H9 (cell line): ENCODE results near the gene SLC1A4. TPM values are rescaled to one million over a fixed set of nuclear protein-coding genes. Genes with fewer than 3 reads are reported as not detected.
A peak's percentile ranks its signal among the peaks of the same experiment; 100 is the strongest.

Experiments
- DNase-seq: peaks from one replicate; pipeline ENCODE4 v3.0.0-alpha.2; 2017
- H2AFZ ChIP-seq: one replicate; pipeline ENCODE4 v1.6.1; 2013; ENCODE audit warnings: mild to moderate bottlenecking, low read length, control low read depth, moderate library complexity
- H2AK5ac ChIP-seq: 2 replicates; pipeline ENCODE4 v1.6.1; 2013; ENCODE audit warnings: low read length, control low read depth, mixed read lengths; ENCODE audit not compliant: insufficient read length
- H2BK120ac ChIP-seq: one replicate; pipeline ENCODE4 v1.6.1; 2013; ENCODE audit warnings: low read depth, mild to moderate bottlenecking, low read length, control low read depth, inconsistent platforms; ENCODE audit not compliant: poor library complexity, severe bottlenecking
- H2BK12ac ChIP-seq: 2 replicates; pipeline ENCODE4 v1.6.1; 2013; ENCODE audit warnings: low read length, control low read depth, mixed read lengths, low read depth; ENCODE audit not compliant: insufficient read length
- H2BK15ac ChIP-seq: 2 replicates; pipeline ENCODE4 v1.6.1; 2013; ENCODE audit warnings: low read depth, low read length, control low read depth
- H2BK20ac ChIP-seq: one replicate; pipeline ENCODE4 v1.6.1; 2013; ENCODE audit warnings: low read depth, mild to moderate bottlenecking, low read length, control low read depth, inconsistent platforms; ENCODE audit not compliant: poor library complexity, severe bottlenecking
- H2BK5ac ChIP-seq: 2 replicates; pipeline ENCODE4 v1.6.1; 2013; ENCODE audit warnings: low read length, control low read depth, mixed read lengths; ENCODE audit not compliant: insufficient read length
- H3K14ac ChIP-seq: 2 replicates; pipeline ENCODE4 v1.6.1; 2013; ENCODE audit warnings: low read length, control low read depth; ENCODE audit not compliant: insufficient read depth
- H3K18ac ChIP-seq: 2 replicates; pipeline ENCODE4 v1.6.1; 2013; ENCODE audit warnings: low read depth, mild to moderate bottlenecking, mixed read lengths, low read length, control low read depth; ENCODE audit not compliant: insufficient read length
- H3K23ac ChIP-seq: 2 replicates; pipeline ENCODE4 v1.6.1; 2013; ENCODE audit warnings: low read length, control low read depth, mixed read lengths, low read depth; ENCODE audit not compliant: insufficient read length
- H3K23me2 ChIP-seq: 2 replicates; pipeline ENCODE4 v1.6.1; 2013; ENCODE audit warnings: low read depth, mild to moderate bottlenecking, mixed read lengths, low read length, control low read depth; ENCODE audit not compliant: insufficient read length, poor library complexity, severe bottlenecking
- H3K27ac ChIP-seq: 2 replicates; pipeline ENCODE4 v1.5.1; 2013; ENCODE audit warnings: low read length, control low read depth, mixed read lengths, low read depth; ENCODE audit not compliant: insufficient read length
- H3K27me3 ChIP-seq: 2 replicates; pipeline ENCODE4 v1.6.1; 2013; ENCODE audit warnings: low read length, control low read depth, inconsistent platforms; ENCODE audit not compliant: insufficient read depth
- H3K4ac ChIP-seq: 2 replicates; pipeline ENCODE4 v1.6.1; 2013; ENCODE audit warnings: low read depth, mild to moderate bottlenecking, control low read depth, inconsistent platforms, low read length, moderate library complexity
- H3K4me1 ChIP-seq: 2 replicates; pipeline ENCODE4 v1.6.1; 2013; ENCODE audit warnings: low read length, control low read depth, inconsistent platforms; ENCODE audit not compliant: insufficient read depth
- H3K4me2 ChIP-seq: 2 replicates; pipeline ENCODE4 v1.6.1; 2013; ENCODE audit warnings: low read length, control low read depth, mixed read lengths; ENCODE audit not compliant: insufficient read length, insufficient read depth
- H3K56ac ChIP-seq: 2 replicates; pipeline ENCODE4 v1.6.1; 2013; ENCODE audit warnings: low read depth, mild to moderate bottlenecking, mixed read lengths, low read length, control low read depth; ENCODE audit not compliant: insufficient read length
- H3K79me1 ChIP-seq: 2 replicates; pipeline ENCODE4 v1.6.1; 2013; ENCODE audit warnings: low read depth, mild to moderate bottlenecking, moderate library complexity, low read length, control low read depth, inconsistent platforms; ENCODE audit not compliant: insufficient read depth, poor library complexity, severe bottlenecking
- H3K79me2 ChIP-seq: 2 replicates; pipeline ENCODE4 v1.6.1; 2013; ENCODE audit warnings: low read length, control low read depth, inconsistent platforms; ENCODE audit not compliant: insufficient read depth
- H3K9ac ChIP-seq: 2 replicates; pipeline ENCODE4 v1.6.1; 2013; ENCODE audit warnings: low read length, control low read depth, mixed read lengths; ENCODE audit not compliant: insufficient read length; ENCODE audit errors: extremely low read depth
- H3K9me3 ChIP-seq: one replicate; pipeline ENCODE4 v1.6.1; 2013; ENCODE audit warnings: low read depth, low read length, inconsistent platforms; ENCODE audit not compliant: control insufficient read depth
- H3T11ph ChIP-seq: one replicate; pipeline ENCODE4 v1.6.1; 2013; ENCODE audit warnings: mild to moderate bottlenecking, low read length, control low read depth, inconsistent platforms
- H4K20me1 ChIP-seq: one replicate; pipeline ENCODE4 v1.6.1; 2013; ENCODE audit not compliant: control insufficient read depth, insufficient read length, insufficient read depth
- H4K5ac ChIP-seq: 2 replicates; pipeline ENCODE4 v1.6.1; 2013; ENCODE audit warnings: low read depth, mild to moderate bottlenecking, mixed read lengths, low read length, control low read depth; ENCODE audit not compliant: insufficient read length
- H4K8ac ChIP-seq: replicated peaks from 2 replicates; pipeline ENCODE4 v1.6.1; 2013; ENCODE audit warnings: low read length, control low read depth, mixed read lengths, low read depth; ENCODE audit not compliant: insufficient read length
- H4K91ac ChIP-seq: 2 replicates; pipeline ENCODE4 v1.6.1; 2013; ENCODE audit warnings: low read depth, mild to moderate bottlenecking, moderate library complexity, mixed read lengths, low read length, control low read depth; ENCODE audit not compliant: insufficient read length
- H3K27ac Mint-ChIP-seq, 3 experiments: 2 replicates in 2 of 3; 3 replicates in 1 of 3; pipeline ENCODE4 v1.8.0; 2020 to 2021; ENCODE audit warnings: mixed read lengths in 3 of 3, mild to moderate bottlenecking in 1 of 3, moderate library complexity in 1 of 3
- H3K27me3 Mint-ChIP-seq: 2 replicates; pipeline ENCODE4 v1.8.0; 2021; ENCODE audit warnings: low read depth, mild to moderate bottlenecking, moderate library complexity, mixed read lengths
- H3K36me3 Mint-ChIP-seq, 3 experiments: 2 replicates in 2 of 3; 3 replicates in 1 of 3; pipeline ENCODE4 v1.8.0; 2020 to 2021; ENCODE audit warnings: low read depth in 3 of 3, mixed read lengths in 3 of 3; ENCODE audit not compliant: insufficient read depth in 1 of 3
- H3K4me1 Mint-ChIP-seq, 2 experiments: 2 replicates each; pipeline ENCODE4 v1.8.0; 2020; ENCODE audit warnings: mixed read lengths in 2 of 2
- H3K4me3 Mint-ChIP-seq, 2 experiments: 2 replicates in 1 of 2; 3 replicates in 1 of 2; pipeline ENCODE4 v1.8.0; 2020 to 2021; ENCODE audit warnings: mild to moderate bottlenecking in 2 of 2, mixed read lengths in 2 of 2, moderate library complexity in 1 of 2
- H3K9me3 Mint-ChIP-seq, 2 experiments: 2 replicates in 1 of 2; 3 replicates in 1 of 2; pipeline ENCODE4 v1.8.0; 2020; ENCODE audit warnings: mild to moderate bottlenecking in 2 of 2, mixed read lengths in 2 of 2, moderate library complexity in 1 of 2
- WGBS: extraction: QIAGEN DNeasy Blood & Tissue Kit; methylation state at CpG from one replicate; pipeline ENCODE4 v1.1.7; 2013; ENCODE audit warnings: missing lambda C conversion rate, low lambda C conversion rate, mixed read lengths; ENCODE audit not compliant: insufficient read length; ENCODE audit errors: extremely low coverage; 5-methylcytosine and 5-hydroxymethylcytosine counted together
- total RNA-seq: library from RNA; stranded (reverse); gene quantifications from 2 replicates; pipeline ENCODE4 v1.2.1, GENCODE V29; 2021
- TF ChIP-seq, protein P1 (sequence below): fragments of 200-600 bp; sonication (generic); conservative IDR thresholded peaks from 3 replicates; pipeline ENCODE4 v1.8.0; 2021; ENCODE audit warnings: antibody characterized with exemption, mild to moderate bottlenecking

Gene SLC1A4
- total RNA-seq, 1 experiment from 2014 or later = 1.9 TPM

DNA sequence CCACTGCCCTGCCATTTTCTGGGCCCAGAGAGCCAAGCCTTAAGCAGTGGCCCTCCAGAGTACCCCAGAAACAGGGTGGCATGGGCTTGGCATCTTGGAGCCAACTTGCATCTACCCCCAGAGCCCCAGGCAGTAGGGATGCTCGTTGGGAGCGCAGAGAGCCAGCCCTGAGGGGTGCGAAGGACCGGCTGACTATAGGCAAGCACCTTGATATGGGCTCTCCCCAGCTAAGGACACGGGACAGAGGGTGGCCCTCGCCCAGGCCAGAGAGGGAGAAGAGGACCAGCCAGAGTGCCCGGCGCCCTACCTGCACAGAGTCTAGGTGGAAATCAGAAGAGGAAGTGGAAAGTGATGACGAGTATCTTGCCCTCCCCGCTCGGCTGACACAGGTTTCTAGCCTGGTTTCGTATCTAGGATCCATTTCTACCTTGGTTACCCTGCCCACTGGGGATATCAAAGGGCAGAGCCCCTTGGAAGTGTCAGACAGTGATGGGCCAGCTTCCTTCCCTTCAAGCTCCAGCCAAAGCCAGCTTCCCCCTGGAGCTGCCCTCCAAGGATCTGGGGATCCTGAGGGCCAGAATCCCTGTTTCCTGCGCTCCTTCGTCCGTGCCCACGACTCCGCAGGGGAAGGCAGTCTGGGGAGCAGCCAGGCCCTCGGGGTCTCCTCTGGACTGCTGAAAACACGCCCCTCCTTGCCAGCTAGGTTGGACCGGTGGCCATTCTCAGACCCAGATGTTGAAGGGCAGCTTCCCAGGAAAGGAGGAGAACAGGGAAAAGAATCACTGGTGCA lies 83.2 kb downstream of the SLC1A4 start:
- H3K23ac ChIP-seq = no peak overlapping the region
- H2AFZ ChIP-seq = no peak overlapping the region
- H3K18ac ChIP-seq = no peak overlapping the region
- Mint-ChIP-seq H3K27ac (peak overlapping the region in 2 of 3 experiments; percentile 14 to 44; a peak in 2 of 7 replicates), H3K36me3 (peaks cover 31 to 58% (median 51%) of the 10 kb centered on the region in 3 experiments; a peak in 6 of 7 replicates), H3K27me3 (no peaks in the 10 kb centered on the region), H3K4me3 (no peak overlapping the region), H3K4me1 (peaks cover 20% of the 10 kb centered on the region in 2 experiments), H3K9me3 (no peaks in the 10 kb centered on the region)
- H3K27me3 ChIP-seq = no peaks in the 10 kb centered on the region
- H2BK5ac ChIP-seq = no peak overlapping the region
- H3K79me1 ChIP-seq = no peaks in the 10 kb centered on the region
- H3K79me2 ChIP-seq = peaks cover 2% of the 10 kb centered on the region; the same call in 1 of the 2 replicates
- WGBS = no CpG with 5 or more reads among the region's 20 CpGs
- no peak overlapping the region for H3K27ac ChIP-seq
- no peak overlapping the region for H2AK5ac ChIP-seq
- TF ChIP-seq, protein P1, sequence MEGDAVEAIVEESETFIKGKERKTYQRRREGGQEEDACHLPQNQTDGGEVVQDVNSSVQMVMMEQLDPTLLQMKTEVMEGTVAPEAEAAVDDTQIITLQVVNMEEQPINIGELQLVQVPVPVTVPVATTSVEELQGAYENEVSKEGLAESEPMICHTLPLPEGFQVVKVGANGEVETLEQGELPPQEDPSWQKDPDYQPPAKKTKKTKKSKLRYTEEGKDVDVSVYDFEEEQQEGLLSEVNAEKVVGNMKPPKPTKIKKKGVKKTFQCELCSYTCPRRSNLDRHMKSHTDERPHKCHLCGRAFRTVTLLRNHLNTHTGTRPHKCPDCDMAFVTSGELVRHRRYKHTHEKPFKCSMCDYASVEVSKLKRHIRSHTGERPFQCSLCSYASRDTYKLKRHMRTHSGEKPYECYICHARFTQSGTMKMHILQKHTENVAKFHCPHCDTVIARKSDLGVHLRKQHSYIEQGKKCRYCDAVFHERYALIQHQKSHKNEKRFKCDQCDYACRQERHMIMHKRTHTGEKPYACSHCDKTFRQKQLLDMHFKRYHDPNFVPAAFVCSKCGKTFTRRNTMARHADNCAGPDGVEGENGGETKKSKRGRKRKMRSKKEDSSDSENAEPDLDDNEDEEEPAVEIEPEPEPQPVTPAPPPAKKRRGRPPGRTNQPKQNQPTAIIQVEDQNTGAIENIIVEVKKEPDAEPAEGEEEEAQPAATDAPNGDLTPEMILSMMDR = no peak
- DNase-seq = no peak
- H3K9me3 ChIP-seq = no peaks in the 10 kb centered on the region
- no peak overlapping the region for H2BK20ac ChIP-seq
- no peak overlapping the region for H2BK120ac ChIP-seq
- H2BK12ac ChIP-seq = no peak overlapping the region
- H4K5ac ChIP-seq = no peak overlapping the region
- no peak overlapping the region for H4K8ac ChIP-seq
- H4K20me1 ChIP-seq = no peaks in the 10 kb centered on the region
- no peak overlapping the region for H3T11ph ChIP-seq
- H3K14ac ChIP-seq = no peak overlapping the region; the same call in 1 of the 2 replicates
- H3K23me2 ChIP-seq = no peaks in the 10 kb centered on the region
- H4K91ac ChIP-seq = no peak overlapping the region
- no peak overlapping the region for H3K4me2 ChIP-seq
- peaks cover 5% of the 10 kb centered on the region; the same call in 1 of the 2 replicates for H3K4me1 ChIP-seq
- H2BK15ac ChIP-seq = no peak overlapping the region
- no peak overlapping the region for H3K56ac ChIP-seq
- H3K9ac ChIP-seq = no peak overlapping the region
- no peak overlapping the region for H3K4ac ChIP-seq

Other genes starting within 250 kb of the SLC1A4 start
- gene CEP68, start 67.0 kb downstream of the SLC1A4 start, total RNA-seq = 18.5 and 20.2 TPM in 2 replicates
- gene RAB1A, start 140.7 kb downstream of the SLC1A4 start, total RNA-seq = 112 and 119 TPM in 2 replicates
- 175 and 176 TPM in 2 replicates for gene ACTR2, start 238.4 kb downstream of the SLC1A4 start, total RNA-seq